B cell (primary cell): Measurements from ENCODE around the gene ADGRA3.

Source experiments
- CTCF ChIP-seq: fragments of 200-600 bp; IDR thresholded peaks from one replicate; pipeline ENCODE4 v1.8.0; 2022; ENCODE audit warnings: antibody characterized with exemption, mild to moderate bottlenecking
- EZH2 ChIP-seq: IDR thresholded peaks from 2 replicates; pipeline ENCODE4 v1.6.1; 2012; ENCODE audit warnings: borderline replicate concordance, low read depth, mild to moderate bottlenecking, moderate library complexity, low read length; ENCODE audit not compliant: insufficient read depth, poor library complexity, severe bottlenecking

GRCh38 chr4:22456291-22456690 lies 59.6 kb downstream of the ADGRA3 start:
- TF ChIP-seq CTCF, result no peak
- TF ChIP-seq EZH2, result no peak
